LHCN-M2 (cell line): ENCODE data around the gene PLXNA4. TPM values are rescaled to one million over a fixed set of nuclear protein-coding genes. Genes with fewer than 3 reads are reported as not detected.
"Not testable (repeated sequence)": the region's sequence is repeated elsewhere in the genome, so short reads cannot be mapped to it uniquely, and the experiment has no call there.

ENCODE experiments used
- DNase-seq: peaks from one replicate; pipeline ENCODE4 v3.0.0-alpha.2; 2012; ENCODE audit warnings: low read depth
- total RNA-seq: library from RNA; depleted of rRNA; stranded (reverse); fragments of >200 nt; gene quantifications from 2 replicates; pipeline ENCODE4 v1.2.3, GENCODE V29; 2014

PLXNA4 gene
- total RNA-seq, 1 experiment from 2014 or later = not detected

DNA sequence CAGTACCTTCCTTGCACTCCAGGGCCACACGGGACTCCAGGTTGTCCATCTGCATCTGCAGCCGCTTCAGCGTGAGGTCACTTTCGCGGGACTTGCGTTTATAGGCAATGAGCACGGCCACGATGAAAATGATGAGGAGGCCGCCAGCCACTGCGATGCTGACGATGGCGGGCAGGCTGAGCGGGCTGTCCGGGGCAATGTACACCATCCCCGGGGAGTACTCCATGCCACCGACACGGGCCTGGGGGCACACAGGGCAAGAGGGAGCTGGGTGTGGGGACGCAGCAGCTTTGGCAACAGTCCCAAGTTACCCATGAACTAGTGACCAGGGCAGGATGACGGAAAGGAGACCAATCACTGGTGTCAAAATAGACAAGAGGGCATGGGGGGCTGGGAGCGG, 396.6 kb downstream of the PLXNA4 start:
- no peak for DNase-seq

DNA sequence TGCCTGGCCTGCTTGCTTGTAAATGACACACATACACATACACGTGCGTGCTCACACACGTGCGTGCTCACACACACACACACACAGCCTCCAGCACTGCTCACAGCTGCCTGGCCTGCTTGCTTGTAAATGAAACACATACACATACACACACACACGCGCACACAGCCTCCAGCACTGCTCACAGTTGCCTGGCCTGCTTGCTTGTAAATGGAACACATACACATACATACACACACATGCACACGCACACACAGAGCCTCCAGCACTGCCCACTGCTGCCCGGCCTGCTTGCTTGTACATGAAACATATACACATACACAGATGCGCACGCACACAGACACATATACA, 397.2 kb downstream of the PLXNA4 start:
- no peak for DNase-seq

GRCh38 chr7:132178402-132179079, 397.7 kb downstream of the PLXNA4 start:
- DNase-seq = not testable (repeated sequence)

DNA sequence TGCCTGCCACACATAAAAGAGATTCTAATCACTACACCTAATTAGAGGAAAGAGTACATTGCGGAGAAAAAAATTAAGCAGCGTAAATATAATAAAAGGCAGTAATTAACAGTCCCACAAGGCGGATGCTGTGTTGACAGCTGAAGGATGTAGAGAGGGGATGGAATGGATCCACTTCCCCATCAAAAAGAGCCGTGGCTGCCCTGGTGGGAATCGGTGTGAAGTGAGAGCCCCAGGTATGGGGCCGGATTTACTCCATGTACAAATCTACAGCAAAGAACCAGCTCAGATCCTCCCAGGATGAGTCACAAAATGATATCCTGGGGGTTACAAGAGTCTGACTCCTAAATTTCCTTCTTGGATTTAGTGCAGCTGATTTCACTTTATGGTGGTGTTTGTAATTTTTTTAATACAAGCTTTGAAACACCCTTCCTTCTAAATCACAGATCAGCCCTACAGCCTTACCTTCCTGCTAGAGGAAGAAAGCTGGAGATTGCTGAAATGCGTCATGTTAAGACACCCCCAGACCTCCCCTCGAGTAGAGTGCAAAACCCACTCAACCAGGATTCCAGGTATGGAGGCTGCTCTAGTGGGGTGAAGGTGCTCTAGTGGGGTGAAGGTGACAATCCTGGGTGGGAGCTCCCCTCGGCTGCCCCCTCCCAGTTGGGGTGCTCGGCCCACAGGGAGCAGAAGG, 398.4 kb downstream of the PLXNA4 start:
- no peak for DNase-seq

- no peak for DNase-seq
Measured at GRCh38 chr7:132176719-132177118, 399.6 kb downstream of the PLXNA4 start.

DNA sequence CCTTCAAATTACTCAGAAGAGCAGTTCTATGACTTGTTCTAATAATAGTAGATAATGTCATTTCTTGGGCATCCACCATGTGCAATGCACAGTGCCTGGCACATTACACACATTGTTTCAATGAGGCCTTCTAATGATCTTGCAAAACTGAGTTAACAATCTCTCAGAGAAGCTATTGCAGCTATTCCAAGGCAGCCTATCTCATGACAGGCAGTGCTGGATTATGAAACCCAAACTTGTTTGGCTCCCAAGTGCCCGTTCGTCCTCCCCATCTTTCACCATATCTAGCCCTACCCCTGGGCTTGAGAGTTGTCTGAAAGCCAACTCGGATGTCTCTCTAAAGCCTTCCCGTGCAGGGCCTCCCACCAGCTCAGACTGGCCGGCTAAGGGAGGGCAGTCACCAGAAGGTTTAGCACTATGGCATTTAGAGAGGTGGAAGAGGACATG, 405.1 kb downstream of the PLXNA4 start:
- DNase-seq = no peak

DNA sequence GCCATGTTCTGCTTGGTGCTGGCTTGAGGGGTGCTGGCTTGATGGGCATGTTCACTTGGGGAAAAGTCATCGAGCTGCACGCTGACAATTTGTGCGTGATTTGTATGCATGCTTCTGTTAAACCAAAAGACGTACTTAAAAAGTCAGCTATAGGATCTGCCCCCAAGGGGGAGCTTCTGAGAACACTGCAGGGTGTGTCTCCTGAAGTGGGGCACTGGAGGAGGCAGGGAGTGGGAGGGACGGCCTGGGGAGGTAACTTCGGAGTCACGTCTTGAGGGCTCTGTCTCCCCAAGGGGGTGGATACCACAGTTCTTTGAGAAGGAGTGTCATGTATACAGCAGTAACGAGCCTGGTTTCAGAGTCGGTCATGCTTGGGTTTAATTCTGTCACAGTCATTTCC, 406.5 kb downstream of the PLXNA4 start:
- DNase-seq = no peak

GRCh38 chr7:132168239-132168638, 408.0 kb downstream of the PLXNA4 start:
- DNase-seq = no peak

GRCh38 chr7:132165695-132166094, 410.6 kb downstream of the PLXNA4 start:
- not testable (repeated sequence) for DNase-seq

- DNase-seq = no peak
Measured at GRCh38 chr7:132164558-132165125, 411.6 kb downstream of the PLXNA4 start.

DNA sequence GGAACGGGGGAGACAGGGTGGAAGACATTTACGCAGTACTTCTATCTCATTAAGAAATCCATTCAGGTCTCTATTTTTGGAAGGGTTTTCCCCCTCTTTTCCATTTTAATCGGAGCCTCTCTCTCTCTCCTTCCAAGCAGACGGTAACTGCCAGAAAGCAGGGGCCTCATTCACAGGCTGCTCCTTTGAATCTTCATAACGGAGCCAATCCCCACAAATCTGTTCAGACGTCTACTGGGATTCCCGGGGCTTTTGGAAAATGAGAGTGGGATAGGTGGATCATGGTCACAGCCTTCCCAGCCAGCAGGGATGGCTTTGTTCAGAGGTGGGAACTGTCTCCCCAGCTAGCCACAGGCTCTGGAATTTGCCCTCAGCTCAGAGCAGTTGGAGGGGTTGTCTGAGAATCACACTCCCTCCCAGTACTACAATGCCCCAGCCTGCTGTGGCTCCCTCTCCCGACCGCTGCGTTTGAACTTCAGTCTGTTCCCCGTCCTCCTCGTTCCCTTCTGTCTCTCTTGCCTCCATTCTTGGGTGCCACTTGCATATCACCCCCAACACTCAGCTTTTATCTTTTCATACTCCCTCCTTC, 413.6 kb downstream of the PLXNA4 start:
- no peak for DNase-seq

DNA sequence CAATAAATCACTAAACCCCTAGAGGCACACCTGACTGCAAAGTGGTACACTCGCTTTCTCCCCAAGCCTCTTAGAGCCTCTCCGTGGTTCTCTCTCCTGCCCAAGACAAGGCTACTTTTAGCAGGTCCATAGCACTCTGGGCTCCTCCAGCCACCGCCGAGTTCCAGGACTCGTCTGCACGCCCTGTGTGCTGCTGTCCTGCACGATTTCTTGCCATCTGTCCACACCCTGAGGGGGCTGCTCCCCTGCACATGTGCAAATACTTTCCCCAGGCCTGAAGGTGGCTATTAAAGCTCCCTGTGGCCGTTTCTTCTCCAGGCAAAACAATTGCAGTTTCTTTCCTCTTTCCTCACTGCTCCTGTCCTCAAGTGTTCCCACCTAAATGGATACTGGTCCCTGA, 414.3 kb downstream of the PLXNA4 start:
- DNase-seq = no peak

GRCh38 chr7:132161533-132161915, 414.7 kb downstream of the PLXNA4 start:
- DNase-seq = no peak

- no peak for DNase-seq
Measured at GRCh38 chr7:132160611-132161532, 415.4 kb downstream of the PLXNA4 start.

- no peak for DNase-seq
Measured at GRCh38 chr7:132158841-132159240, 417.4 kb downstream of the PLXNA4 start.

DNA sequence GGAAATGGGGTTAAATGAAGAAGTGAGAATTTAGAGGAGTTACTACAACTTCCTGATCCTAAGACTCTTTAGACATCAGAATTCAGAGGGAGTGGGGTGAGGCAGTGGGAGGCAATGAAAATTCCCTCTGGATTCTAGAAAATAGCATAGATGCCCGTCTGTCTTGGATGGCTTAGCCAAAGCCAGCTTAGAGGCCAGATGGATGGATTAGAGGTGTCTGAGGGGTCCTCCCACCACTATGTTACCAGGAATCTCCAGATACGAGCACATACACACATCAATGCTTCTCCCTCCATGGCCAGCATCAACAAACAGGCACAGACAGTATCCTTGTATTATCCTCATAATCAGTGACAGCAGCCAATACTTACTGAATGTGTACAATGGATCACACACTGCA, 418.1 kb downstream of the PLXNA4 start:
- DNase-seq = no peak

DNA sequence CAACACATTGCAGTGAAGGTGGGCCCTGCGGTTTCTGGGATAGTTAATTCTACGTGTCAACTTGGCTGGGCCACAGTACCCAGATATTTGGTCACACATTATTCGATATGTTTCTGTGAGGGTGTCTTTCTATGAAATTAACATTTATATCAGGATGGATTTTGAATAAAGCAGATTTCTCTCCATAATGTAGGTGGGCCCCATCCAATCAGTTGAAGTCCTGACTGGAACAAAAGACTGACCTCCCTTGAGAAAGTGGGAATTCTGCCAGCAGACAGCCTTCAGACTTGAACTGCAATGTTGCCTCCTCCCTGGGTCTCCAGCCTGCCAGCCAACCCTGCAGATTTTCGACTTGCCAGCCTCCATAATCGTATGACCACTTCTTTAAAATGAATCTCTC, 420.6 kb downstream of the PLXNA4 start:
- no peak for DNase-seq

- DNase-seq = no peak
Measured at GRCh38 chr7:132154695-132155471, 421.4 kb downstream of the PLXNA4 start.

DNA sequence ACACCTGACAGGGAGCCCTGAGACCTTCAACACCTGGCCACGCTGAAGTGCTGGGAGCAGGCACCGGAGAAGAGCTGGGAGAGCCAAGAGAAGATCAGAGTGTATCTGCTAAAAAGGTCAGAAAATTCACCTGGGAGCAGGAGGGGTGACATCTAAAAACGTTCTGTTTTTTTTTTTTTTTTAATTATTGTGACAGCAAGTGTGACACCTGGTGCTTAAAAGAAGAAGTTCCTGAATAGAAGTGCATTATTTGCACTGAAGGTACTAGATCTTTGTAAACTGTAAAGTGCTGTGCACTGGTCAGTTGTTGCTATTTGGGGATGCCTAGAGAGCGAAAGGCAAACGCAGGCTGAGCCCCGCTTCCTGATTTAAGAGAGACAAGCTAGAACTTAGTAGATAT, 422.0 kb downstream of the PLXNA4 start:
- no peak for DNase-seq

GRCh38 chr7:132152131-132152889, 424.0 kb downstream of the PLXNA4 start:
- DNase-seq = no peak
